Activated CD4-positive, alpha-beta T cell treated with anti-CD3 and anti-CD28 coated beads, Interleukin-2, amount 10 ng/mL, durations not matched to agents 24 days and 14 days (primary cell): ENCODE data around the gene SLC39A13. TPM values are rescaled to one million over a fixed set of nuclear protein-coding genes. Genes with fewer than 3 reads are reported as not detected.
A peak's percentile ranks its signal among the peaks of the same experiment; 100 is the strongest.

Experiments
- DNase-seq: peaks from one replicate; pipeline ENCODE4 v3.0.0; 2022
- H3K27ac Mint-ChIP-seq: one replicate; pipeline ENCODE4 v1.8.0; 2022; ENCODE audit warnings: mild to moderate bottlenecking, mixed read lengths
- H3K27me3 Mint-ChIP-seq: one replicate; pipeline ENCODE4 v1.8.0; 2022; ENCODE audit warnings: mixed read lengths
- H3K36me3 Mint-ChIP-seq: one replicate; pipeline ENCODE4 v1.8.0; 2022; ENCODE audit warnings: low read depth, mild to moderate bottlenecking, mixed read lengths
- H3K4me1 Mint-ChIP-seq: one replicate; pipeline ENCODE4 v1.8.0; 2021; ENCODE audit warnings: mixed read lengths
- H3K4me3 Mint-ChIP-seq: one replicate; pipeline ENCODE4 v1.8.0; 2022; ENCODE audit warnings: mild to moderate bottlenecking, moderate library complexity, mixed read lengths
- H3K9me3 Mint-ChIP-seq: one replicate; pipeline ENCODE4 v1.8.0; 2021; ENCODE audit warnings: mixed read lengths
- intact Hi-C: fragments of 100-400 bp; cut with micrococcal nuclease; formaldehyde crosslinking; loops from one replicate; pipeline ENCODE4 v1.15.1; 2023
- total RNA-seq: library from RNA; stranded (reverse); gene quantifications from 2 replicates; pipeline ENCODE4 v1.2.3, GENCODE V29; 2022

Gene SLC39A13
- total RNA-seq, 1 donor from 2014 or later, result 13.3 TPM

GRCh38 chr11:47403135-47403534 lies 5.3 kb upstream of the SLC39A13 start:
- Mint-ChIP-seq H3K27me3 (no peaks in the 10 kb centered on the region), H3K4me1 (peaks cover 21% of the 10 kb centered on the region), H3K27ac (no peak overlapping the region), H3K9me3 (no peaks in the 10 kb centered on the region), H3K36me3 (no peaks in the 10 kb centered on the region), H3K4me3 (no peak overlapping the region)
- intact Hi-C loops, result no loop called here
- DNase-seq, result no peak

- Mint-ChIP-seq H3K27me3 (no peaks in the 10 kb centered on the region), H3K4me1 (peaks cover 21% of the 10 kb centered on the region), H3K36me3 (no peaks in the 10 kb centered on the region), H3K27ac (no peak overlapping the region), H3K4me3 (no peak overlapping the region), H3K9me3 (no peaks in the 10 kb centered on the region)
- DNase-seq, result no peak
- intact Hi-C loops, result no loop called here
These were observed 4.8 kb upstream of the SLC39A13 start for GRCh38 chr11:47403571-47403970.

- Mint-ChIP-seq H3K4me1 (peaks cover 19% of the 10 kb centered on the region), H3K27me3 (no peaks in the 10 kb centered on the region), H3K4me3 (peak overlapping the region; percentile 95), H3K9me3 (no peaks in the 10 kb centered on the region), H3K27ac (peak overlapping the region; percentile 95), H3K36me3 (peaks cover 2% of the 10 kb centered on the region)
- DNase-seq, result no peak
- intact Hi-C loops, result no loop called here
These were observed 1.3 kb upstream of the SLC39A13 start for GRCh38 chr11:47406896-47407745.

GRCh38 chr11:47408598-47409439 lies 429 bp downstream of the SLC39A13 start:
- peak overlapping the region; percentile 97 for H3K27ac Mint-ChIP-seq
- no peaks in the 10 kb centered on the region for H3K27me3 Mint-ChIP-seq
- H3K4me1 Mint-ChIP-seq, result peaks cover 19% of the 10 kb centered on the region
- intact Hi-C loops, result loop anchor here (1.0 kb wide), 4 partner anchors 17 to 232 kb away; partner anchors contain the start of gene PSMC3
- H3K9me3 Mint-ChIP-seq, result no peaks in the 10 kb centered on the region
- DNase-seq, result no peak
- peak overlapping the region; percentile 97 for H3K4me3 Mint-ChIP-seq
- peaks cover 6% of the 10 kb centered on the region for H3K36me3 Mint-ChIP-seq

- H3K4me3 Mint-ChIP-seq, result peak overlapping the region; percentile 97
These were observed 1.3 kb downstream of the SLC39A13 start for GRCh38 chr11:47409440-47410369.

GRCh38 chr11:47410370-47411264 lies 2.2 kb downstream of the SLC39A13 start:
- Mint-ChIP-seq H3K9me3 (no peaks in the 10 kb centered on the region), H3K4me3 (no peak overlapping the region)
- intact Hi-C loops, result no loop called here

More at GRCh38 chr11:47409440-47410369, 1.3 kb downstream of the SLC39A13 start:
- Mint-ChIP-seq H3K9me3 (no peaks in the 10 kb centered on the region), H3K27ac (peak overlapping the region; percentile 97), H3K27me3 (no peaks in the 10 kb centered on the region), H3K36me3 (peaks cover 12% of the 10 kb centered on the region), H3K4me1 (peaks cover 19% of the 10 kb centered on the region)
- no peak for DNase-seq
- intact Hi-C loops, result no loop called here

GRCh38 chr11:47411884-47412746 lies 3.7 kb downstream of the SLC39A13 start:
- H3K27ac Mint-ChIP-seq, result no peak overlapping the region

More at GRCh38 chr11:47410370-47411264, 2.2 kb downstream of the SLC39A13 start:
- DNase-seq, result no peak
- Mint-ChIP-seq H3K36me3 (peaks cover 16% of the 10 kb centered on the region), H3K27me3 (no peaks in the 10 kb centered on the region), H3K27ac (peak overlapping the region; percentile 40), H3K4me1 (peaks cover 17% of the 10 kb centered on the region)

GRCh38 chr11:47413351-47413750 lies 5.0 kb downstream of the SLC39A13 start:
- H3K4me3 Mint-ChIP-seq, result no peak overlapping the region
- H3K4me1 Mint-ChIP-seq, result peaks cover 6% of the 10 kb centered on the region
- no peak overlapping the region for H3K27ac Mint-ChIP-seq
- DNase-seq, result no peak
- H3K36me3 Mint-ChIP-seq, result peaks cover 27% of the 10 kb centered on the region
- intact Hi-C loops, result no loop called here
- no peaks in the 10 kb centered on the region for H3K27me3 Mint-ChIP-seq
- no peaks in the 10 kb centered on the region for H3K9me3 Mint-ChIP-seq

More at GRCh38 chr11:47411884-47412746, 3.7 kb downstream of the SLC39A13 start:
- DNase-seq, result peak; percentile 90
- H3K4me1 Mint-ChIP-seq, result peaks cover 13% of the 10 kb centered on the region
- intact Hi-C loops, result no loop called here
- no peak overlapping the region for H3K4me3 Mint-ChIP-seq
- peaks cover 19% of the 10 kb centered on the region for H3K36me3 Mint-ChIP-seq
- H3K27me3 Mint-ChIP-seq, result no peaks in the 10 kb centered on the region
- H3K9me3 Mint-ChIP-seq, result no peaks in the 10 kb centered on the region

GRCh38 chr11:47413908-47414684 lies 5.7 kb downstream of the SLC39A13 start:
- H3K27me3 Mint-ChIP-seq, result no peaks in the 10 kb centered on the region
- no peak overlapping the region for H3K4me3 Mint-ChIP-seq
- intact Hi-C loops, result no loop called here
- no peaks in the 10 kb centered on the region for H3K9me3 Mint-ChIP-seq
- peaks cover 2% of the 10 kb centered on the region for H3K4me1 Mint-ChIP-seq
- no peak for DNase-seq
- H3K27ac Mint-ChIP-seq, result peak overlapping the region; percentile 38
- peaks cover 31% of the 10 kb centered on the region for H3K36me3 Mint-ChIP-seq

- Mint-ChIP-seq H3K27ac (no peak overlapping the region), H3K4me1 (no peaks in the 10 kb centered on the region), H3K36me3 (peaks cover 35% of the 10 kb centered on the region), H3K4me3 (no peak overlapping the region), H3K9me3 (no peaks in the 10 kb centered on the region), H3K27me3 (no peaks in the 10 kb centered on the region)
- intact Hi-C loops, result no loop called here
- DNase-seq, result no peak
These were observed 6.3 kb downstream of the SLC39A13 start for GRCh38 chr11:47414685-47415070.

GRCh38 chr11:47415091-47415854 lies 6.9 kb downstream of the SLC39A13 start:
- Mint-ChIP-seq H3K27ac (no peak overlapping the region), H3K36me3 (peaks cover 40% of the 10 kb centered on the region), H3K4me3 (no peak overlapping the region), H3K9me3 (no peaks in the 10 kb centered on the region), H3K4me1 (peaks cover 2% of the 10 kb centered on the region), H3K27me3 (no peaks in the 10 kb centered on the region)
- intact Hi-C loops, result no loop called here
- no peak for DNase-seq
